SK-N-SH treated with all-trans-retinoic acid at 6 μM for 48 hours (cell line): Measurements from ENCODE around the gene SORCS2.

ENCODE experiments used
- ATAC-seq: fragments of 200-7000 bp; cut with Tn5 transposase; 3 replicates; pipeline ENCODE4 v1.9.1; 2020; ENCODE audit warnings: mild to moderate bottlenecking, moderate library complexity
- BACH2 ChIP-seq: fragments of 250-450 bp; sonication (Bioruptor Pico); IDR thresholded peaks from 2 replicates; pipeline ENCODE4 v1.9.0; 2021; ENCODE audit warnings: mild to moderate bottlenecking, borderline replicate concordance
- CREB5 ChIP-seq: fragments of 250-450 bp; sonication (Bioruptor Pico); IDR thresholded peaks from 2 replicates; pipeline ENCODE4 v1.5.1; 2020; ENCODE audit warnings: low read depth, mild to moderate bottlenecking, moderate library complexity
- CSDC2 ChIP-seq: fragments of 250-450 bp; sonication (Bioruptor Pico); IDR thresholded peaks from 2 replicates; pipeline ENCODE4 v1.5.0; 2020; ENCODE audit warnings: mild to moderate bottlenecking, moderate library complexity
- CSRNP3 ChIP-seq: fragments of 250-450 bp; sonication (Bioruptor Pico); IDR thresholded peaks from 2 replicates; pipeline ENCODE4 v1.5.1; 2021; ENCODE audit warnings: mild to moderate bottlenecking, moderate library complexity
- ESRRG ChIP-seq: fragments of 250-450 bp; sonication (Bioruptor Pico); IDR thresholded peaks from 2 replicates; pipeline ENCODE4 v1.6.1; 2021; ENCODE audit warnings: mild to moderate bottlenecking
- ISL1 ChIP-seq: fragments of 250-450 bp; sonication (Bioruptor Pico); IDR thresholded peaks from 2 replicates; pipeline ENCODE4 v2.1.2; 2022; ENCODE audit warnings: mild to moderate bottlenecking, moderate library complexity
- OSR1 ChIP-seq: fragments of 250-450 bp; sonication (Bioruptor Pico); IDR thresholded peaks from 2 replicates; pipeline ENCODE4 v1.8.0; 2022; ENCODE audit warnings: moderate library complexity, mild to moderate bottlenecking, inconsistent platforms
- PATZ1 ChIP-seq: fragments of 250-450 bp; sonication (Bioruptor Pico); IDR thresholded peaks from 2 replicates; pipeline ENCODE4 v1.8.0; 2020; ENCODE audit warnings: mild to moderate bottlenecking, moderate library complexity, borderline replicate concordance
- PPARA ChIP-seq: fragments of 250-450 bp; sonication (Bioruptor Pico); IDR thresholded peaks from 2 replicates; pipeline ENCODE4 v1.5.0; 2020; ENCODE audit warnings: mild to moderate bottlenecking, borderline replicate concordance
- RARB ChIP-seq: fragments of 250-450 bp; sonication (Bioruptor Pico); IDR thresholded peaks from 2 replicates; pipeline ENCODE4 v1.8.0; 2021; ENCODE audit warnings: mild to moderate bottlenecking, moderate library complexity
- SNAI2 ChIP-seq: fragments of 250-450 bp; sonication (Bioruptor Pico); IDR thresholded peaks from 2 replicates; pipeline ENCODE4 v1.5.0; 2020; ENCODE audit warnings: mild to moderate bottlenecking, moderate library complexity
- TCF4 ChIP-seq: fragments of 250-450 bp; sonication (Bioruptor Pico); IDR thresholded peaks from 2 replicates; pipeline ENCODE4 v1.8.0; 2021; ENCODE audit warnings: mild to moderate bottlenecking, moderate library complexity, borderline replicate concordance
- TOX ChIP-seq: fragments of 250-450 bp; sonication (Bioruptor Pico); IDR thresholded peaks from 2 replicates; pipeline ENCODE4 v1.8.0; 2021; ENCODE audit warnings: mild to moderate bottlenecking, moderate library complexity, borderline replicate concordance
- TSHZ2 ChIP-seq: fragments of 250-450 bp; sonication (Bioruptor Pico); IDR thresholded peaks from 2 replicates; pipeline ENCODE4 v1.5.0; 2020; ENCODE audit warnings: mild to moderate bottlenecking, moderate library complexity
- ZC3H10 ChIP-seq: fragments of 250-450 bp; sonication (Bioruptor Pico); IDR thresholded peaks from 2 replicates; pipeline ENCODE4 v1.5.1; 2021; ENCODE audit warnings: mild to moderate bottlenecking, moderate library complexity
- ZFP3 ChIP-seq: fragments of 250-450 bp; sonication (Bioruptor Pico); IDR thresholded peaks from 2 replicates; pipeline ENCODE4 v1.5.0; 2020; ENCODE audit warnings: mild to moderate bottlenecking, moderate library complexity
- ZFP30 ChIP-seq: fragments of 450-650 bp; formaldehyde crosslinking; IDR thresholded peaks from 2 replicates; pipeline ENCODE4 v1.5.0; 2022; ENCODE audit warnings: mild to moderate bottlenecking, moderate library complexity
- ZNF8 ChIP-seq: fragments of 450-650 bp; formaldehyde crosslinking; IDR thresholded peaks from 2 replicates; pipeline ENCODE4 v1.5.0; 2020; ENCODE audit warnings: mild to moderate bottlenecking, moderate library complexity
- TF ChIP-seq, protein P1 (sequence below): fragments of 250-450 bp; sonication (Bioruptor Pico); IDR thresholded peaks from 2 replicates; pipeline ENCODE4 v1.8.0; 2021; ENCODE audit warnings: low read depth, mild to moderate bottlenecking, moderate library complexity, borderline replicate concordance

SORCS2 gene

DNA sequence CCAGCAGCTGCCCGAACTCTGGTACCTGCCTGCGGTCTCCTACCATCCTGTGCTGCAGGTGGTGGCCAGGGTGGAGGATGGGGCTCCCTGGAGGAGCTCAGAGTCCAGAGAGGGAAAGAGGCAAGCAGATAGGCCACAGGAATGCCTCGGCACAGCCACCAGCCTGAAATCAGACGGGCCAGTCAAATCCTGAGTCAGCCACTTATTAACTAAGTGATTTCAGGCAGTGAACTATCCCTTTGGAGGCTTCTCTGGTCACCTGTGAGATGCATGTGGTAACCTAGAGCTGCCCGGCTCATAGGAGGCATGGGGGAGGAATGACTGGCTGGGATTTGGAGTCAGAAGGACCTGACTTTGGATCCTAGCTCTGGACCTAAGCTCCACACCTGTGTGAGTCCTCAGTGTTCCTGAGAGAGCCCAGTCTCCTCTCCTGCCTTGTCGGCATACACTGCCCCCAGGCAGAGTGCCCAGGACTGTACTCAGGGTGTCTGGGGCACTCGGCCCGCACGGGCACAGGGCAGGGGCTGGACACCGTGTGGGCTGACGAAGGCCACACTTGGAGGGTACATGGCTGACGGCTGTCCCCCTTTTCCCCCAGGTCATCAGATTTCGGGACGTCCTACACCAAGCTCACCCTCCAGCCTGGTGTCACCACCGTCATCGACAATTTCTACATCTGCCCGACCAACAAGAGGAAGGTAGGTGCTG lies 338.7 kb downstream of the SORCS2 start (continued):
- TF ChIP-seq ZFP3 (no peak), BACH2 (no peak), TCF4 (CRISPR knock-in tag) (no peak), SNAI2 (CRISPR knock-in tag) (no peak), TSHZ2 (CRISPR knock-in tag) (no peak)

DNA sequence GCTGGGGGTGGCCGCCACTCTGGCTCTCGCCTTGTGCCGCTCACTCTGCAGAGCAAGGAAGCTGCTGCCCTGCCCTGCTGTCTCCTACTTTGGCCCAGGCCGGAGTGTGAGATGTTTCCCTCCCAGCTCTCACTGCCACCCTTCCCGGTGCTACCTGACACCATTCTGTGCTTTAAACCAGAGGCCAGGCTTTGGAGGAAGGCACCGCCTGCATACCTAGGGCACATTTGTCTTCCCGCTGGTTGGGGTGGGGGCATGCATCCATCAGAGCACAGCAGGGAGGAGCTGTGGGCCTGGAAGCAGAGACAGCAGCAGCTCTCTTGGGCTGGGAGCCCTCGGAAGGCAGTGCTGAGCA lies 339.3 kb downstream of the SORCS2 start:
- no peak for TF ChIP-seq CSDC2 (CRISPR knock-in tag)
- no peak for TF ChIP-seq OSR1
- TF ChIP-seq ISL1 (CRISPR knock-in tag) = no peak
- TF ChIP-seq TOX (CRISPR knock-in tag) = no peak
- TF ChIP-seq, protein P1, sequence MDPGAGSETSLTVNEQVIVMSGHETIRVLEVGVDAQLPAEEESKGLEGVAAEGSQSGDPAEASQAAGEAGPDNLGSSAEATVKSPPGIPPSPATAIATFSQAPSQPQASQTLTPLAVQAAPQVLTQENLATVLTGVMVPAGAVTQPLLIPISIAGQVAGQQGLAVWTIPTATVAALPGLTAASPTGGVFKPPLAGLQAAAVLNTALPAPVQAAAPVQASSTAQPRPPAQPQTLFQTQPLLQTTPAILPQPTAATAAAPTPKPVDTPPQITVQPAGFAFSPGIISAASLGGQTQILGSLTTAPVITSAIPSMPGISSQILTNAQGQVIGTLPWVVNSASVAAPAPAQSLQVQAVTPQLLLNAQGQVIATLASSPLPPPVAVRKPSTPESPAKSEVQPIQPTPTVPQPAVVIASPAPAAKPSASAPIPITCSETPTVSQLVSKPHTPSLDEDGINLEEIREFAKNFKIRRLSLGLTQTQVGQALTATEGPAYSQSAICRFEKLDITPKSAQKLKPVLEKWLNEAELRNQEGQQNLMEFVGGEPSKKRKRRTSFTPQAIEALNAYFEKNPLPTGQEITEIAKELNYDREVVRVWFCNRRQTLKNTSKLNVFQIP (CRISPR knock-in tag) = no peak
- TF ChIP-seq CREB5 (CRISPR knock-in tag) = no peak
- TF ChIP-seq BACH2 = no peak
- no peak for TF ChIP-seq ZFP3
- no peak for TF ChIP-seq ZC3H10
- no peak for TF ChIP-seq TSHZ2 (CRISPR knock-in tag)
- no peak for TF ChIP-seq TCF4 (CRISPR knock-in tag)
- TF ChIP-seq CSRNP3 (CRISPR knock-in tag) = no peak
- TF ChIP-seq RARB (CRISPR knock-in tag) = no peak
- TF ChIP-seq ZNF8 (CRISPR knock-in tag) = no peak
- TF ChIP-seq ZFP30 (CRISPR knock-in tag) = no peak
- TF ChIP-seq SNAI2 (CRISPR knock-in tag) = no peak
- TF ChIP-seq PPARA = no peak
- TF ChIP-seq ESRRG = no peak
- TF ChIP-seq PATZ1 (CRISPR knock-in tag) = no peak
- ATAC-seq = no peak
